ENCODE results near the gene USP40.

The USP40 gene

GRCh38 chr2:233442028-233442310 lies 124.6 kb downstream of the USP40 start:
- DNase-seq, result no peak

GRCh38 chr2:233441161-233442027 lies 125.2 kb downstream of the USP40 start:
- DNase-seq, result peak; percentile 46

GRCh38 chr2:233440714-233441113 lies 125.9 kb downstream of the USP40 start:
- no peak for DNase-seq

GRCh38 chr2:233440314-233440713 lies 126.3 kb downstream of the USP40 start:
- DNase-seq, result peak; percentile 46

- DNase-seq, result peak; percentile 46
Measured at GRCh38 chr2:233439191-233439590, 127.4 kb downstream of the USP40 start.

GRCh38 chr2:233438573-233439147 lies 127.9 kb downstream of the USP40 start:
- no peak for DNase-seq

GRCh38 chr2:233437439-233437955 lies 129.1 kb downstream of the USP40 start:
- DNase-seq, result no peak

- DNase-seq, result peak; percentile 44
Measured at GRCh38 chr2:233436691-233437438, 129.7 kb downstream of the USP40 start.

GRCh38 chr2:233436191-233436581 lies 130.4 kb downstream of the USP40 start:
- DNase-seq, result peak; percentile 23

GRCh38 chr2:233435436-233436190 lies 131.0 kb downstream of the USP40 start:
- peak; percentile 21 for DNase-seq

- DNase-seq, result peak; percentile 34
Measured at GRCh38 chr2:233434666-233435330, 131.8 kb downstream of the USP40 start.

- DNase-seq, result peak; percentile 4
Measured at GRCh38 chr2:233433794-233434193, 132.8 kb downstream of the USP40 start.

GRCh38 chr2:233433029-233433428 lies 133.6 kb downstream of the USP40 start:
- peak; percentile 1 for DNase-seq

- DNase-seq, result no peak
Measured at GRCh38 chr2:233430651-233431050, 135.9 kb downstream of the USP40 start.

GRCh38 chr2:233430081-233430480 lies 136.5 kb downstream of the USP40 start:
- peak; percentile 76 for DNase-seq

- DNase-seq, result peak; percentile 68
Measured at GRCh38 chr2:233429175-233429897, 137.2 kb downstream of the USP40 start.

GRCh38 chr2:233428438-233428837 lies 138.1 kb downstream of the USP40 start:
- DNase-seq, result peak; percentile 33

GRCh38 chr2:233428008-233428407 lies 138.6 kb downstream of the USP40 start:
- peak; percentile 34 for DNase-seq

GRCh38 chr2:233426619-233427342 lies 139.8 kb downstream of the USP40 start:
- DNase-seq, result peak; percentile 75
